GM12878 (cell line): ENCODE measurements around the gene TBC1D22B.

Source experiments
- BMI1 ChIP-seq: fragments of 450-650 bp; IDR thresholded peaks from 2 replicates; pipeline ENCODE4 v1.6.1; 2016; ENCODE audit warnings: mild to moderate bottlenecking, moderate library complexity, borderline replicate concordance
- CBX3 ChIP-seq: fragments of 200-600 bp; sonication (generic); IDR thresholded peaks from 2 replicates; pipeline ENCODE4 v1.6.1; 2016; ENCODE audit warnings: low read depth, borderline replicate concordance
- MEF2A ChIP-seq: IDR thresholded peaks from 2 replicates; pipeline ENCODE4 v1.6.1; 2011; ENCODE audit warnings: low read depth, mild to moderate bottlenecking, low read length, moderate library complexity; ENCODE audit not compliant: insufficient read depth
- MYC ChIP-seq: IDR thresholded peaks from 2 replicates; pipeline ENCODE4 v1.6.1; 2011; ENCODE audit warnings: mild to moderate bottlenecking, low read length, moderate library complexity, inconsistent platforms; ENCODE audit not compliant: insufficient read depth, insufficient replicate concordance, insufficient read length, severe bottlenecking
- NR2C2 ChIP-seq: IDR thresholded peaks from 2 replicates; pipeline ENCODE4 v1.6.1; 2011; ENCODE audit warnings: borderline replicate concordance, low read depth; ENCODE audit not compliant: control insufficient read depth, insufficient read length
- PAX8 ChIP-seq: fragments of 450-650 bp; IDR thresholded peaks from 2 replicates; pipeline ENCODE4 v1.6.1; 2017; ENCODE audit warnings: mild to moderate bottlenecking, moderate library complexity
- RAD21 ChIP-seq: IDR thresholded peaks from 2 replicates; pipeline ENCODE4 v1.6.1; 2011; ENCODE audit warnings: mild to moderate bottlenecking, low read depth, low read length, moderate library complexity; ENCODE audit not compliant: insufficient read depth
- RBBP5 ChIP-seq: fragments of 200-600 bp; sonication (generic); conservative IDR thresholded peaks from 2 replicates; pipeline ENCODE4 v1.6.1; 2016
- SPI1 ChIP-seq: IDR thresholded peaks from 2 replicates; pipeline ENCODE4 v1.6.1; 2011; ENCODE audit warnings: low read depth, mild to moderate bottlenecking, low read length, moderate library complexity, borderline replicate concordance; ENCODE audit not compliant: insufficient read depth
- TAF1 ChIP-seq: IDR thresholded peaks from 2 replicates; pipeline ENCODE4 v1.6.1; 2011; ENCODE audit warnings: mild to moderate bottlenecking, low read depth, low read length, borderline replicate concordance
- ZNF24 ChIP-seq: fragments of 450-650 bp; IDR thresholded peaks from 2 replicates; pipeline ENCODE4 v1.6.1; 2017; ENCODE audit warnings: antibody characterized with exemption, mild to moderate bottlenecking
- TF ChIP-seq, protein P1 (sequence below): IDR thresholded peaks from 2 replicates; pipeline ENCODE4 v1.6.1; 2012; ENCODE audit warnings: mild to moderate bottlenecking, low read depth, low read length
- TF ChIP-seq, protein P2 (sequence below), 3 experiments: IDR thresholded peaks in 2 of 3; conservative IDR thresholded peaks in 1 of 3; 2 replicates each; pipeline ENCODE4 v1.5.1; 2011; ENCODE audit warnings: low read depth in 3 of 3, low read length in 3 of 3, mild to moderate bottlenecking in 3 of 3, control low read depth in 2 of 3, moderate library complexity in 2 of 3, inconsistent platforms in 1 of 3, mixed read lengths in 1 of 3; ENCODE audit not compliant: control insufficient read depth in 2 of 3, insufficient read depth in 1 of 3; ENCODE audit errors: extremely low read depth in 1 of 3
- TF ChIP-seq, protein P3 (sequence below): IDR thresholded peaks from 2 replicates; pipeline ENCODE4 v1.6.1; 2012; ENCODE audit warnings: low read depth, low read length, improper control_type of control experiment

DNA sequence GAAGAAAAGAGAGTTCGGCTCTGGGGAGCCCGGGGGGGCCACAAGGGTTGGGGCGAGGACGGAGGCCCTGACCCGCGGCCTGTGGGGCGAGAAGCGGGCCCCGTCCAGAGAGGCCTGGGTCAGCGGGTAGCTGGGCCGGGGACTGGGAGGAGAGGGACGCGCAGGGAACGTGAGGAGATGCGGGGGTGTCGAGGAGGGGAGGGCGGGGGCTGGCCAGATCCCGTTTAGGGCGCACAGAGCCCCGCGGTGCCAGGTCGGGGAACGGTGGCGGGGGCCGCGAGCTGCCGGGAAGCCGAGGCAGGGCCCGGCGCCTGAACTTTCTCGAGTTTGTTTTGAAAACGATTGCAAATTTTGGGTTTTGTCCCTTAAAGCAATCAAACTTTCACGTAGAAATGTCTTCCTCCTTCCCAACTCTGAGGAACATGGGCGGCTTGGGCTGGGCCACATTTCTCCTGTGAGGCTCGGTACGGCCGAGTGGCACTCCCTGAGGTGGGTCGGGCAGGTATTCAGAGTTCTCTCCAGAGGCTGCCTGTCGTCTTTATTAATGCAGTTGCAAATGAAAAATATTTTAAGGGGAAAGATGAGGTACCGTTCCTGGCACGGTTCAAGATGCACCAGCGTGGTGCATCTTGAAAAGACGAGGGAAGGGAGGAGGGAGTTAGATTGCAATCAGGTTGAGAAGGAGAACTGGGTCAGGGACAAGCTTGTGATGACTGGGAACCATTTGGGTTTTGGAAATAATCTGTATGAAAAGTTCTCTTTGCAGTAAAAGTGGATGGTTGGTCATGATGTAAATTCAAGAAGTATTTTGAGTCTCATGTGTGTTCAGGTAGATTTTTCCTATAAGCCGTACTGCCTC lies 97.2 kb downstream of the TBC1D22B start:
- TF ChIP-seq, protein P1, sequence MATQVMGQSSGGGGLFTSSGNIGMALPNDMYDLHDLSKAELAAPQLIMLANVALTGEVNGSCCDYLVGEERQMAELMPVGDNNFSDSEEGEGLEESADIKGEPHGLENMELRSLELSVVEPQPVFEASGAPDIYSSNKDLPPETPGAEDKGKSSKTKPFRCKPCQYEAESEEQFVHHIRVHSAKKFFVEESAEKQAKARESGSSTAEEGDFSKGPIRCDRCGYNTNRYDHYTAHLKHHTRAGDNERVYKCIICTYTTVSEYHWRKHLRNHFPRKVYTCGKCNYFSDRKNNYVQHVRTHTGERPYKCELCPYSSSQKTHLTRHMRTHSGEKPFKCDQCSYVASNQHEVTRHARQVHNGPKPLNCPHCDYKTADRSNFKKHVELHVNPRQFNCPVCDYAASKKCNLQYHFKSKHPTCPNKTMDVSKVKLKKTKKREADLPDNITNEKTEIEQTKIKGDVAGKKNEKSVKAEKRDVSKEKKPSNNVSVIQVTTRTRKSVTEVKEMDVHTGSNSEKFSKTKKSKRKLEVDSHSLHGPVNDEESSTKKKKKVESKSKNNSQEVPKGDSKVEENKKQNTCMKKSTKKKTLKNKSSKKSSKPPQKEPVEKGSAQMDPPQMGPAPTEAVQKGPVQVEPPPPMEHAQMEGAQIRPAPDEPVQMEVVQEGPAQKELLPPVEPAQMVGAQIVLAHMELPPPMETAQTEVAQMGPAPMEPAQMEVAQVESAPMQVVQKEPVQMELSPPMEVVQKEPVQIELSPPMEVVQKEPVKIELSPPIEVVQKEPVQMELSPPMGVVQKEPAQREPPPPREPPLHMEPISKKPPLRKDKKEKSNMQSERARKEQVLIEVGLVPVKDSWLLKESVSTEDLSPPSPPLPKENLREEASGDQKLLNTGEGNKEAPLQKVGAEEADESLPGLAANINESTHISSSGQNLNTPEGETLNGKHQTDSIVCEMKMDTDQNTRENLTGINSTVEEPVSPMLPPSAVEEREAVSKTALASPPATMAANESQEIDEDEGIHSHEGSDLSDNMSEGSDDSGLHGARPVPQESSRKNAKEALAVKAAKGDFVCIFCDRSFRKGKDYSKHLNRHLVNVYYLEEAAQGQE: no peak
- TF ChIP-seq RAD21 (no peak), PAX8 (no peak), NR2C2 (no peak), BMI1 (no peak), TAF1 (no peak), SPI1 (no peak), CBX3 (no peak), MYC (no peak), MEF2A (no peak), RBBP5 (no peak), ZNF24 (no peak)
- TF ChIP-seq, protein P2, sequence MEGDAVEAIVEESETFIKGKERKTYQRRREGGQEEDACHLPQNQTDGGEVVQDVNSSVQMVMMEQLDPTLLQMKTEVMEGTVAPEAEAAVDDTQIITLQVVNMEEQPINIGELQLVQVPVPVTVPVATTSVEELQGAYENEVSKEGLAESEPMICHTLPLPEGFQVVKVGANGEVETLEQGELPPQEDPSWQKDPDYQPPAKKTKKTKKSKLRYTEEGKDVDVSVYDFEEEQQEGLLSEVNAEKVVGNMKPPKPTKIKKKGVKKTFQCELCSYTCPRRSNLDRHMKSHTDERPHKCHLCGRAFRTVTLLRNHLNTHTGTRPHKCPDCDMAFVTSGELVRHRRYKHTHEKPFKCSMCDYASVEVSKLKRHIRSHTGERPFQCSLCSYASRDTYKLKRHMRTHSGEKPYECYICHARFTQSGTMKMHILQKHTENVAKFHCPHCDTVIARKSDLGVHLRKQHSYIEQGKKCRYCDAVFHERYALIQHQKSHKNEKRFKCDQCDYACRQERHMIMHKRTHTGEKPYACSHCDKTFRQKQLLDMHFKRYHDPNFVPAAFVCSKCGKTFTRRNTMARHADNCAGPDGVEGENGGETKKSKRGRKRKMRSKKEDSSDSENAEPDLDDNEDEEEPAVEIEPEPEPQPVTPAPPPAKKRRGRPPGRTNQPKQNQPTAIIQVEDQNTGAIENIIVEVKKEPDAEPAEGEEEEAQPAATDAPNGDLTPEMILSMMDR (IDR thresholded peaks at IDR 0.05 in 2 of 3, conservative IDR thresholded peaks at IDR 0.05 in 1 of 3; ENCODE audit: control insufficient read depth in 2 of 3, extremely low read depth in 1 of 3, insufficient read depth in 1 of 3, low read depth in 3 of 3, low read length in 3 of 3): no peak
- TF ChIP-seq, protein P3, sequence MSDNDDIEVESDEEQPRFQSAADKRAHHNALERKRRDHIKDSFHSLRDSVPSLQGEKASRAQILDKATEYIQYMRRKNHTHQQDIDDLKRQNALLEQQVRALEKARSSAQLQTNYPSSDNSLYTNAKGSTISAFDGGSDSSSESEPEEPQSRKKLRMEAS: no peak
